AG04450 (cell line): ENCODE measurements around the gene STXBP6. TPM values are rescaled to one million over a fixed set of nuclear protein-coding genes. Genes with fewer than 3 reads are reported as not detected.

ENCODE experiments used
- CTCF ChIA-PET: fragments of 300-600, 350-600 bp; formaldehyde crosslinking; extraction: SDS; loops from one replicate; lab custom pipeline; 2022; ENCODE audit warnings: antibody characterized with exemption, inconsistent platforms; lab: Charles Lee
- POLR2A ChIA-PET: fragments of 350-600 bp; formaldehyde crosslinking; extraction: SDS; loops from one replicate; lab custom pipeline; 2021; ENCODE audit warnings: antibody characterized with exemption, inconsistent platforms; lab: Yijun Ruan, JAX
- DNase-seq: peaks from one replicate; pipeline ENCODE4 v3.0.0-alpha.2; 2011; ENCODE audit warnings: low read depth, low spot score
- H3K27ac ChIP-seq: one replicate; pipeline ENCODE4 v1.5.1; 2012; ENCODE audit warnings: low read depth, low read length, control low read depth
- H3K27me3 ChIP-seq: one replicate; pipeline ENCODE4 v1.6.0; 2012; ENCODE audit warnings: low read length; ENCODE audit not compliant: control insufficient read depth, insufficient read depth
- H3K4me3 ChIP-seq: 2 replicates; pipeline ENCODE4 v1.5.1; 2011; ENCODE audit warnings: mild to moderate bottlenecking, low read depth, low read length, control low read depth
- H3K9me3 ChIP-seq: 2 replicates; pipeline ENCODE4 v1.5.1; 2012; ENCODE audit warnings: low read length; ENCODE audit not compliant: control insufficient read depth, insufficient read depth
- polyA plus RNA-seq: library from polyadenylated mRNA; depleted of rRNA; stranded (reverse); fragments of >200 nt; gene quantifications from 2 replicates; pipeline ENCODE4 v1.2.3, GENCODE V29; 2011
- TF ChIP-seq, protein P1 (sequence below): IDR thresholded peaks from 2 replicates; pipeline ENCODE4 v1.5.1; 2011; ENCODE audit warnings: low read depth, low read length, control low read depth, inconsistent platforms

STXBP6 gene
- polyA plus RNA-seq, 1 experiment: 0.16 TPM

DNA sequence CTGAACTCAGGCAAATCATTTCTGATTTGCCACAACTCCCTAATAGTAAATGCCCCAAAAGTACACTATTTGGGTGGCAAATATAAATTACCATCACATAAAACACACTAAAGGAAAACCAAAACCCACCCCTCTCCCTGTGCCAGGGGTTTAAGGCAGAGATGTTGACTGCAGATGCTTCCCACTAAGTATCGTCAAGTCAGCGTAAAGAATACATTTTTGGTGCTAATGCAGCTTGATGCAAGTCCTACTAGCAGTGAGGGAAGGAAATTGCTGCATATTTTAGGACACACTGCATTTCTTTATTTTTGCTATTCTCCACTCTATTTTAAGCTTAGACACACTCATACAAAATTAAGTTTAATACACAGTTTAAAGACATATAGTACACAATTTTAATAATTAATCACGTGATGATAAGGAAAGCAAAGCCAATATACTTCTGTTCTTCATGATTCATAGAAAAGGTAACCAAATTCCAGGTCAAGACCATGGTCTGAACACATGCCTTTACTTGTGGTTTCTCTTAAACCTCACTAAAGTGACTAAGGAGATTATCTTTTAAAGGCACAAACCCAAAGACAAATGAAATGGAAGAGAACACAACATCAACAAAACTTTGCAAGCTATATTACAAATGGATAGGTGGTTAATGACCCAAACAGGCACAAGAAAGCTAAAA is 162.2 kb downstream of the STXBP6 start:
- no peak overlapping the region for H3K4me3 ChIP-seq
- no peak for DNase-seq
- POLR2A ChIA-PET: no interaction called here
- CTCF ChIA-PET: no interaction called here
- no peaks in the 10 kb centered on the region for H3K9me3 ChIP-seq
- no peak overlapping the region for H3K27ac ChIP-seq
- TF ChIP-seq, protein P1, sequence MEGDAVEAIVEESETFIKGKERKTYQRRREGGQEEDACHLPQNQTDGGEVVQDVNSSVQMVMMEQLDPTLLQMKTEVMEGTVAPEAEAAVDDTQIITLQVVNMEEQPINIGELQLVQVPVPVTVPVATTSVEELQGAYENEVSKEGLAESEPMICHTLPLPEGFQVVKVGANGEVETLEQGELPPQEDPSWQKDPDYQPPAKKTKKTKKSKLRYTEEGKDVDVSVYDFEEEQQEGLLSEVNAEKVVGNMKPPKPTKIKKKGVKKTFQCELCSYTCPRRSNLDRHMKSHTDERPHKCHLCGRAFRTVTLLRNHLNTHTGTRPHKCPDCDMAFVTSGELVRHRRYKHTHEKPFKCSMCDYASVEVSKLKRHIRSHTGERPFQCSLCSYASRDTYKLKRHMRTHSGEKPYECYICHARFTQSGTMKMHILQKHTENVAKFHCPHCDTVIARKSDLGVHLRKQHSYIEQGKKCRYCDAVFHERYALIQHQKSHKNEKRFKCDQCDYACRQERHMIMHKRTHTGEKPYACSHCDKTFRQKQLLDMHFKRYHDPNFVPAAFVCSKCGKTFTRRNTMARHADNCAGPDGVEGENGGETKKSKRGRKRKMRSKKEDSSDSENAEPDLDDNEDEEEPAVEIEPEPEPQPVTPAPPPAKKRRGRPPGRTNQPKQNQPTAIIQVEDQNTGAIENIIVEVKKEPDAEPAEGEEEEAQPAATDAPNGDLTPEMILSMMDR: no peak
- H3K27me3 ChIP-seq: no peaks in the 10 kb centered on the region

DNA sequence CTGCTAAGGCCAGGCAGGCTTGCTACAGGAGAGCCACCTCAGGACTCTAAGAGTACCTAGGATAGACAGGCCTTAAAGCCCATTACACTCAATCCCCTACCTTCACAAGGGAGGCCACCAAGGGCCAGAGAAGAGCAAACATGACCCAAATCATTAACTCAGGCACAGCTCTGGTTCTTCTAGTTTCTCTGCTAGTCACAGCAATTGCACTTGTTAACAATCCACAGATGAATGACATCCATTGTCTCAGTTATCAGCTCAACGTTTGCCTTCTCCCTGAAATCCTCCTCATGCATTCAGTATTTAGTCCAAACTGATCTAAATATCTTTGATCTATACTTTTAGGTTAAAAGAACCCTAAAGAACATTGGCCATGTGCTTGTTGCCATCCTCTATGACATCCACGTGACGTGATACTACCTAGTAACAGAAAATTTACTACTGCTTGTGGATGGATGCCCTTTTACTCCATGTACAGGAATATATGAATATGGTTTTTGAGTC is 164.5 kb downstream of the STXBP6 start:
- Histone ChIP-seq H3K27me3 (no peaks in the 10 kb centered on the region), H3K27ac (no peak overlapping the region), H3K4me3 (no peak overlapping the region), H3K9me3 (no peaks in the 10 kb centered on the region; the same call in 1 of the 2 replicates)
- CTCF ChIA-PET: no interaction called here
- POLR2A ChIA-PET: no interaction called here
- TF ChIP-seq, protein P1: no peak
- DNase-seq: no peak

DNA sequence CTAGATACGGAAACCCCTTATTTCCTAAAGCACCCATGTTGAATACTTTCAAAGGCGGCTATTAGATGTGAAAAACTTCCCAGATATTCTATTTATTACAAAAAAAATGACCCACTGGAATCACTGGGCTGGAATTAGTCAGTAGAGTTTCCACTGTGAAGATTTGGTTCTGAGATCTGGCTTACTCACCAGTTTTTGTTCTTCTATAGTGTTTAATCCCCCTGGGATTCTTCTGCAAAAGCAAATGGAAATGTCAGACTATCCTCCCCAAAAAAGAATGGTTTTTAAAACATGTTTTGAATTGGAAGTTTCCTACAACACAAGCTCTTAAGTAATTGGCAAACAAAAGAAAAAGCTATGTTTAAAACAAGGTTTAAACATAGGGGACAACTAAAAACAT is 166.4 kb downstream of the STXBP6 start:
- Histone ChIP-seq H3K27ac (no peak overlapping the region), H3K4me3 (no peak overlapping the region), H3K9me3 (no peaks in the 10 kb centered on the region; the same call in 1 of the 2 replicates), H3K27me3 (no peaks in the 10 kb centered on the region)
- ChIA-PET CTCF (no interaction called here), POLR2A (no interaction called here)
- DNase-seq: no peak
- TF ChIP-seq, protein P1: no peak

DNA sequence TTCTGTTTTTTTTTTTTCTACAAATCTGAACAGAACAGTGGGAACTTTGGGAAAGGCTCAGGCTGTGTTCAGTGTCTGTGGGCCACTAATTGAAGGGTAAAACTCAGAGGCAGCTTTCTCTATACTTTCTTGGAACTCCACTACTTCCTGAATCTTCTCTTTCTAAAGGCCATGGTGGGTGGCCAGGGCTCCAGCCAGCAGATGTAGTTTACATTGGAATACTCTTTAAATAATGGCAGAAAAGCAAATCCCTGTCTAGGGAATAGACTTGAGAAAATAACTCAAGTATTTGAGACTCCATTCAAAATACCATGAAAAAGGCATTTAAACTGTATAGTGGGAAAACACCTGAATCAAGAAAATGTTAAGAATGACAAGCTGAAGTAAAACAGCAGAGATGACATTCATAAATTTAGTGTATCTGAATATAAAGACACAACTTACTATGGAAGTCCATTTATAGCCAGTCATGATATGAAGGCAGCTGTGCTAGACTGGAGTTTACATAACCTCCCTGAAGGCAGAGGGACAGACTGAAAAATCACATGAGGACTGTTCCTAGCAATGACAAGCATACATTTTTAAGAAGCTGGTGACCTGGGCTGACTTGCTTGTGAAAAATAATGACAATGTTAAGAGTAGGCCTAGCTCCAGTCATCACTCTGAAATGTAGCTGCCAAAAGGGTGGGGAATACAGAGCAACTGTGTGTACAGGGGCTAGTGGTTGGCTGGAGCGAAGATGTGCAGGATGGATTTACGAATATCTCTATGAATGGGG is 168.6 kb downstream of the STXBP6 start:
- ChIA-PET POLR2A (no interaction called here), CTCF (no interaction called here)
- TF ChIP-seq, protein P1: no peak
- Histone ChIP-seq H3K4me3 (no peak overlapping the region), H3K27me3 (no peaks in the 10 kb centered on the region), H3K9me3 (no peaks in the 10 kb centered on the region; the same call in 1 of the 2 replicates), H3K27ac (no peak overlapping the region)
- no peak for DNase-seq

DNA sequence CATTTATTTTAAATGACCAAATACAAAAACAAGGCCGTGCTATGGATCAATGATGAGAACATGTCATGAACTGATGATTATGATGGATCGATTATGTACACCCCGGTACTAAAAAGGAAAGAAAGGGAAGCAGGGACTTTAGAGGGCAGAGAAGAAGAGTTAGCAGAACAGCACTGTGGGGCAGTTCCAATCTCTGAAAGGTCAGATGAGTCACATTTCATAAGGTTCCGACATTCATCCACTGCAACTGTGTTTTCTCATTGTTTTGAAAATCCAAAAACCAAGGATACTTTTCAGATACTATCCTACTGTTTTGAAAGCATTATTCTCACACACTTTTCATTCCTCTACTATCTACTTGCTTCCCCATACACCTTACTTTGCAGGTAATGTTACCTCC is 169.3 kb downstream of the STXBP6 start:
- H3K4me3 ChIP-seq: no peak overlapping the region
- TF ChIP-seq, protein P1: no peak
- H3K27me3 ChIP-seq: no peaks in the 10 kb centered on the region
- H3K27ac ChIP-seq: no peak overlapping the region
- H3K9me3 ChIP-seq: no peaks in the 10 kb centered on the region; the same call in 1 of the 2 replicates
- CTCF ChIA-PET: no interaction called here
- DNase-seq: no peak
- POLR2A ChIA-PET: no interaction called here
